RWPE1 (cell line): Measurements from ENCODE around the gene MED12L.

Experiments used
- CTCF ChIA-PET: fragments of 350-600 bp; sonication (Branson Sonifier 250); formaldehyde crosslinking; extraction: SDS; loops from one replicate; lab custom pipeline; 2021; lab: Yijun Ruan, JAX
- POLR2A ChIA-PET: fragments of 400-600 bp; formaldehyde crosslinking; extraction: SDS; loops from one replicate; lab custom pipeline; 2020; ENCODE audit warnings: antibody characterized with exemption; ENCODE audit not compliant: low non-redundant PET; lab: Yijun Ruan, JAX
- DNase-seq: peaks from one replicate; pipeline ENCODE4 v3.0.0; 2012; ENCODE audit warnings: low spot score
- H3K27ac ChIP-seq: fragments of 450-650 bp; 2 replicates; pipeline ENCODE4 v1.5.1; 2017
- CTCF ChIP-seq: fragments of 450-650 bp; conservative IDR thresholded peaks from 2 replicates; pipeline ENCODE4 v1.5.1; 2017; ENCODE audit warnings: low read depth, mild to moderate bottlenecking

MED12L gene

GRCh38 chr3:151377768-151378385 is 292.4 kb downstream of the MED12L start:
- TF ChIP-seq CTCF = no peak
- CTCF ChIA-PET = interaction anchor here (0.8 kb wide), 1 partner anchor 12 kb away, joined by 5 read pairs; no protein-coding TSS in a partner anchor
- no peak for DNase-seq
- POLR2A ChIA-PET = no interaction called here
- no peak overlapping the region for H3K27ac ChIP-seq

DNA sequence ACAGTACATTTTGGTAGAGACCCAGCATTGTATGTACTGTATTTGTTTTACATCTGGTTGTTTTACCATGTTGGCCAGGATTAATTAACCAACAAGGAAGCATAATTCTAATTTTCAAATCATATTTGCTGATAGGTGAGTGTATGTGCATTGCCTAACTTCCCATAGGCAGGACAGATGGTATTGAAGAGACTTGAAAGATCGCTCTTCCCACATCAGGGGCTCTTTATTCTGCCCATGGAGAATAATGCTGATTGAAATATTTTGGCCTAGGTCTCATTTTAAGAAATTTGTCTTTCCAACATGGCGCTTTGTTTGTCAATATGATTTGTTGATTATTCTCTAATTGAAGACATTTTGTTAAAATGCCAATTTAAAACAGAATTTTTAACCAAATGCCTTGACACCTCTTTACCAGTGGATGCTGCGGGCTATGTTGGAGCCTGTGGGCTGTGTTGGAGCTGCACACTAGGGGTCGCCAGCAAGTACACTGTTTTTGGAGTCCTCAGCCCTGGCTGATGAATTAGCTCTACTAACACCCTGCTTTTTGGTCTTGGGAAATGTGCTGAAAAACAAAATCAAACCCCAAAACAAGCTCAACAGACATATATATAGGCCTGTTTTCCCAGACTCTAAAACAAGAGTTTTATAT is 293.7 kb downstream of the MED12L start:
- no peak overlapping the region for H3K27ac ChIP-seq
- peak; percentile 31; the same call in 1 of the 2 replicates for TF ChIP-seq CTCF
- POLR2A ChIA-PET = no interaction called here
- DNase-seq = peak; percentile 10
- CTCF ChIA-PET = interaction anchor here (0.7 kb wide), 1 partner anchor 21 kb away, joined by 3 read pairs; no protein-coding TSS in a partner anchor

GRCh38 chr3:151382671-151383070 is 297.2 kb downstream of the MED12L start:
- ChIA-PET CTCF (interaction anchor here (0.6 kb wide), 1 partner anchor 55 kb away, joined by 7 read pairs; no protein-coding TSS in a partner anchor), POLR2A (no interaction called here)
- no peak overlapping the region for H3K27ac ChIP-seq
- no peak for DNase-seq
- TF ChIP-seq CTCF = no peak

DNA sequence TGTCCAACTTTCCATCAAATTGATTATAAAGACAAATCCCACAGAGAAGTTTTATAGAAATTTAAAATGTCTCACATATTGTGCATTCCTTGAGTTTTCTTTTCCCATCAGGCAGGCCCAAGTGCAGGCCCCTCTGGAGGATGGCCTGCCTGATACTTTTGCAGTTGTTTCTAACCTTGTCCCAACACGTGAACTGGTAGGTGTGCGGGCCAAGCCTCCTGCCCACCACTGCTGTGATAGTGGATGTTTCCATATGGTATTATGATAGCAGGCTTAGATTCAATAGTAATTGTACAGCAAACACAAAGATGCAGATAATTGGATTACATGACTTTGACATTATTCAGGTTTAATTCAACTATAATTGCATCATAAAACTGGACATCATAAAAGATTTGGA is 297.6 kb downstream of the MED12L start:
- H3K27ac ChIP-seq = no peak overlapping the region
- CTCF ChIA-PET = interaction anchor here (0.6 kb wide), 1 partner anchor 192 kb away, joined by 3 read pairs; no protein-coding TSS in a partner anchor
- TF ChIP-seq CTCF = no peak
- no peak for DNase-seq
- POLR2A ChIA-PET = no interaction called here

DNA sequence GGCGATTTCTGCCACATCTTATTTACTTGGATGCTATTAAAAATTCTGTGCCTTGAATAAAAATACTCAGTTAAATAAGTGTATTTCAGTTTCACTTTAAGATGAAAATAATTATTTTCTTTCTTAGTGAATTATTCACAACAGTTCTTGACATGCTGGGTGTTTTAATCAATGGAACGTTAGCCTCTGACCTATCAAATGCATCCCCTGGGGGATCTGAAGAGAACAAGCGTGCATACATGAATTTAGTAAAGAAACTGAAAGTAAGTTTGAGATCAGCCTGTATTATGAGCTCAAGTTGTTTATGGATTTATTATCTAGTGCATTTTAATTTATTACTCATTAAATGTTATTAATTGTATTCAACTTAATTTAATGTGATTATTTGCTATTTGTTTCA is 298.5 kb downstream of the MED12L start:
- DNase-seq = no peak
- ChIA-PET POLR2A (no interaction called here), CTCF (interaction anchor here (0.6 kb wide), 1 partner anchor 191 kb away, joined by 3 read pairs; no protein-coding TSS in a partner anchor)
- H3K27ac ChIP-seq = no peak overlapping the region
- TF ChIP-seq CTCF = no peak

DNA sequence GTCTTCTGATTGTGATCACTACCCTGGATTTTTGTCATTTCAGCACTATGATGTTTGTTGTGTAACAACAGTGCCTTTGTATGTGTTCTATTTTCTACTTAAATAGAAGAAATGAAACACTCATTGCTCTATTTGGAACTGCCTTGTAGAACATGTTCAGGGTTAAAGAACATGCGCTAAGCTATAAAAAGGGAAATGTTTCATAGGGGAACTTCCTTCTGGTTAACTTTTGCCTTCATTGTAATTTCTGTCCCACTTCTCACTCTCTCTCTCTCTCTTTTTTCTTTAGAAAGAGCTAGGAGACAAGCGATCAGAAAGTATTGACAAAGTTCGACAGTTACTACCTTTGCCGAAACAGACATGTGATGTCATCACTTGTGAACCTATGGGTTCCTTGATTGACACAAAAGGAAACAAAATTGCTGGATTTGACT is 299.3 kb downstream of the MED12L start, which contains the start of gene P2RY12:
TSS of gene P2RY12 (minus strand) at position 13 of the 434 bp plus-strand sequence. CDS start 45,908 bp downstream, outside the sequence.
- no peak for DNase-seq
- POLR2A ChIA-PET = no interaction called here

More for the DNA sequence above, 299.3 kb downstream of the MED12L start, which contains the start of gene P2RY12:
- TF ChIP-seq CTCF = no peak
- CTCF ChIA-PET = interaction anchor here (0.7 kb wide), 1 partner anchor 13 kb away, joined by 3 read pairs; no protein-coding TSS in a partner anchor
- no peak within 1 kb of the TSS for H3K27ac ChIP-seq
